EL (cell line): ENCODE results near the gene ZNF205.
"Not testable (repeated sequence)": the region's sequence is repeated elsewhere in the genome, so short reads cannot be mapped to it uniquely, and the experiment has no call there.

Experiments
- DNase-seq: peaks from one replicate; pipeline ENCODE4 v3.0.0-alpha.2; 2016

ZNF205 gene

GRCh38 chr16:3112058-3112880, at the start of gene ZNF205:
Gene ZNF205 (plus strand): TSS chr16:3112586. CDS start chr16:3113431, 845 bp downstream.
- DNase-seq = peak; percentile 74

GRCh38 chr16:3063625-3064386, 48.6 kb upstream of the ZNF205 start:
- DNase-seq = no peak

GRCh38 chr16:3065069-3065741, 47.2 kb upstream of the ZNF205 start, which contains the start of gene IL32:
Gene IL32 (plus strand): TSS chr16:3065640. CDS start chr16:3065812, 172 bp downstream.
- peak; percentile 84 for DNase-seq

GRCh38 chr16:3065742-3066439, 46.5 kb upstream of the ZNF205 start:
- no peak for DNase-seq

GRCh38 chr16:3066440-3066748, 46.0 kb upstream of the ZNF205 start:
- no peak for DNase-seq

- no peak for DNase-seq
Measured at GRCh38 chr16:3068487-3068886, 43.9 kb upstream of the ZNF205 start.

GRCh38 chr16:3069146-3069545, 43.2 kb upstream of the ZNF205 start:
- DNase-seq = not testable (repeated sequence)

- DNase-seq = no peak
Measured at GRCh38 chr16:3070608-3071111, 41.7 kb upstream of the ZNF205 start.

- no peak for DNase-seq
Measured at GRCh38 chr16:3071655-3072054, 40.7 kb upstream of the ZNF205 start.

GRCh38 chr16:3072148-3072547, 40.2 kb upstream of the ZNF205 start:
- not testable (repeated sequence) for DNase-seq

- DNase-seq = not testable (repeated sequence)
Measured at GRCh38 chr16:3072576-3073263, 39.7 kb upstream of the ZNF205 start.

- no peak for DNase-seq
Measured at GRCh38 chr16:3073448-3073847, 38.9 kb upstream of the ZNF205 start.

GRCh38 chr16:3074860-3075522, 37.4 kb upstream of the ZNF205 start:
- DNase-seq = no peak

GRCh38 chr16:3075523-3075915, 36.9 kb upstream of the ZNF205 start:
- no peak for DNase-seq

- DNase-seq = not testable (repeated sequence)
Measured at GRCh38 chr16:3075946-3076345, 36.4 kb upstream of the ZNF205 start.

GRCh38 chr16:3076577-3076976, 35.8 kb upstream of the ZNF205 start:
- DNase-seq = no peak

- no peak for DNase-seq
Measured at GRCh38 chr16:3080024-3080423, 32.4 kb upstream of the ZNF205 start.

GRCh38 chr16:3081957-3082356, 30.4 kb upstream of the ZNF205 start:
- not testable (repeated sequence) for DNase-seq

- not testable (repeated sequence) for DNase-seq
Measured at GRCh38 chr16:3083408-3083807, 29.0 kb upstream of the ZNF205 start.

GRCh38 chr16:3084491-3084890, 27.9 kb upstream of the ZNF205 start:
- no peak for DNase-seq

GRCh38 chr16:3084969-3085670, 27.3 kb upstream of the ZNF205 start:
- no peak for DNase-seq
